Immature natural killer cell (primary cell): ENCODE measurements around the gene KMT2B. TPM values are rescaled to one million over a fixed set of nuclear protein-coding genes. Genes with fewer than 3 reads are reported as not detected.

Source experiments
- DNase-seq, 3 donors: peaks; one replicate each; pipeline ENCODE4 v3.0.0; 2022; ENCODE audit warnings: mixed read lengths in 1 of 3
- H3K27ac Mint-ChIP-seq, 6 donors: one replicate each; pipeline ENCODE4 v1.8.0; 2020; ENCODE audit warnings: mixed read lengths in 6 of 6, mild to moderate bottlenecking in 5 of 6, inconsistent platforms in 4 of 6, moderate library complexity in 3 of 6
- H3K27me3 Mint-ChIP-seq, 3 donors: one replicate each; pipeline ENCODE4 v1.8.0; 2020 to 2021; ENCODE audit warnings: low read depth in 3 of 3, mild to moderate bottlenecking in 3 of 3, mixed read lengths in 3 of 3, moderate library complexity in 3 of 3, inconsistent platforms in 1 of 3
- H3K36me3 Mint-ChIP-seq, 3 donors: one replicate each; pipeline ENCODE4 v1.8.0; 2020; ENCODE audit warnings: mixed read lengths in 3 of 3, inconsistent platforms in 2 of 3, mild to moderate bottlenecking in 2 of 3
- H3K4me1 Mint-ChIP-seq, 2 donors: one replicate each; pipeline ENCODE4 v1.8.0; 2020; ENCODE audit warnings: inconsistent platforms in 2 of 2, mild to moderate bottlenecking in 2 of 2, mixed read lengths in 2 of 2, moderate library complexity in 1 of 2
- H3K4me3 Mint-ChIP-seq, 5 donors: one replicate each; pipeline ENCODE4 v1.8.0; 2020; ENCODE audit warnings: mild to moderate bottlenecking in 5 of 5, mixed read lengths in 5 of 5, inconsistent platforms in 3 of 5, moderate library complexity in 3 of 5
- H3K9me3 Mint-ChIP-seq, 6 donors: one replicate each; pipeline ENCODE4 v1.8.0; 2020; ENCODE audit warnings: mild to moderate bottlenecking in 6 of 6, mixed read lengths in 6 of 6, inconsistent platforms in 4 of 6, moderate library complexity in 3 of 6
- polyA plus RNA-seq, 3 donors: library from polyadenylated mRNA; unstranded; fragments of 300-500 nt; fragmentation: Illumina TruSeq; gene quantifications; one replicate each; pipeline ENCODE4 v1.2.3, GENCODE V29; 2021

KMT2B gene
- polyA plus RNA-seq, 3 donors from 2014 or later = 0.30 to 1.8 TPM; not detected in 1

GRCh38 chr19:35773020-35773806 is 55.4 kb downstream of the KMT2B start:
- peaks cover 0 to 4% (median 2%) of the 10 kb centered on the region in 3 donors for H3K27me3 Mint-ChIP-seq
- peaks cover 14 to 25% of the 10 kb centered on the region in 2 donors for H3K4me1 Mint-ChIP-seq
- H3K27ac Mint-ChIP-seq = no peak overlapping the region
- H3K9me3 Mint-ChIP-seq = no peaks in the 10 kb centered on the region
- H3K4me3 Mint-ChIP-seq = no peak overlapping the region
- no peak for DNase-seq
- H3K36me3 Mint-ChIP-seq = peaks cover 0 to 4% (median 3%) of the 10 kb centered on the region in 3 donors

- Mint-ChIP-seq H3K4me3 (peak overlapping the region; percentile 79 to 89 (median 88)), H3K9me3 (no peaks in the 10 kb centered on the region), H3K36me3 (peaks cover 0 to 4% (median 3%) of the 10 kb centered on the region in 3 donors), H3K27me3 (peaks cover 0 to 4% (median 2%) of the 10 kb centered on the region in 3 donors), H3K4me1 (peaks cover 14 to 25% of the 10 kb centered on the region in 2 donors), H3K27ac (peak overlapping the region in 4 of 6 donors; percentile 32 to 69 (median 50))
- no peak for DNase-seq
Measured at GRCh38 chr19:35774274-35775045, 56.7 kb downstream of the KMT2B start.

- DNase-seq = no peak
- H3K4me3 Mint-ChIP-seq = peak overlapping the region; percentile 79 to 89 (median 88)
- no peaks in the 10 kb centered on the region for H3K9me3 Mint-ChIP-seq
- H3K27me3 Mint-ChIP-seq = peaks cover 0 to 4% (median 2%) of the 10 kb centered on the region in 3 donors
- peak overlapping the region; percentile 32 to 78 (median 54) for H3K27ac Mint-ChIP-seq
- peaks cover 14 to 25% of the 10 kb centered on the region in 2 donors for H3K4me1 Mint-ChIP-seq
- peaks cover 0 to 4% (median 3%) of the 10 kb centered on the region in 3 donors for H3K36me3 Mint-ChIP-seq
Measured at GRCh38 chr19:35775046-35775297, 57.2 kb downstream of the KMT2B start.

GRCh38 chr19:35775298-35776101 is 57.7 kb downstream of the KMT2B start, which contains the start of gene ARHGAP33:
ARHGAP33 (plus strand) TSS chr19:35775564; CDS start chr19:35775659, 95 bp downstream.
- peak; percentile 98 to 99 (median 98) for DNase-seq
- Mint-ChIP-seq H3K36me3 (peaks cover 0 to 4% (median 3%) of the 10 kb centered on the region in 3 donors), H3K4me3 (peak within 1 kb of the TSS; percentile 79 to 89 (median 88)), H3K27ac (peak within 1 kb of the TSS; percentile 32 to 78 (median 60)), H3K4me1 (peaks cover 14 to 25% of the 10 kb centered on the region in 2 donors), H3K27me3 (peaks cover 0 to 4% (median 2%) of the 10 kb centered on the region in 3 donors), H3K9me3 (no peaks in the 10 kb centered on the region)

- no peak for DNase-seq
- Mint-ChIP-seq H3K36me3 (peaks cover 0 to 5% (median 4%) of the 10 kb centered on the region in 3 donors), H3K27me3 (peaks cover 0 to 4% (median 2%) of the 10 kb centered on the region in 3 donors), H3K4me1 (peaks cover 14 to 25% of the 10 kb centered on the region in 2 donors), H3K4me3 (peak overlapping the region; percentile 58 to 89 (median 73)), H3K9me3 (no peaks in the 10 kb centered on the region), H3K27ac (peak overlapping the region in 3 of 6 donors; percentile 11 to 64 (median 32))
Measured at GRCh38 chr19:35776102-35776788, 58.4 kb downstream of the KMT2B start.

GRCh38 chr19:35777086-35777841 is 59.5 kb downstream of the KMT2B start:
- Mint-ChIP-seq H3K4me1 (peaks cover 14 to 25% of the 10 kb centered on the region in 2 donors), H3K27me3 (peaks cover 0 to 4% (median 4%) of the 10 kb centered on the region in 3 donors), H3K36me3 (peaks cover 0 to 9% (median 4%) of the 10 kb centered on the region in 3 donors), H3K9me3 (no peaks in the 10 kb centered on the region), H3K27ac (peak overlapping the region in 1 of 6 donors; percentile 28), H3K4me3 (peak overlapping the region; percentile 27 to 89 (median 58))
- DNase-seq = no peak

- Mint-ChIP-seq H3K4me1 (peaks cover 16 to 25% of the 10 kb centered on the region in 2 donors), H3K27me3 (peaks cover 0 to 4% (median 4%) of the 10 kb centered on the region in 3 donors), H3K27ac (no peak overlapping the region), H3K4me3 (peak overlapping the region in 4 of 5 donors; percentile 13 to 61 (median 27)), H3K9me3 (no peaks in the 10 kb centered on the region), H3K36me3 (peaks cover 0 to 9% (median 6%) of the 10 kb centered on the region in 3 donors)
- DNase-seq = no peak
Measured at GRCh38 chr19:35777961-35778360, 60.2 kb downstream of the KMT2B start.

GRCh38 chr19:35779033-35779432 is 61.2 kb downstream of the KMT2B start:
- no peaks in the 10 kb centered on the region for H3K9me3 Mint-ChIP-seq

GRCh38 chr19:35780058-35780457 is 62.3 kb downstream of the KMT2B start:
- Mint-ChIP-seq H3K9me3 (no peaks in the 10 kb centered on the region), H3K36me3 (peaks cover 0 to 10% (median 9%) of the 10 kb centered on the region in 3 donors), H3K4me3 (no peak overlapping the region), H3K4me1 (peaks cover 13 to 21% of the 10 kb centered on the region in 2 donors), H3K27ac (no peak overlapping the region), H3K27me3 (peaks cover 0 to 4% (median 0%) of the 10 kb centered on the region in 3 donors)
- DNase-seq = no peak

More at GRCh38 chr19:35779033-35779432, 61.2 kb downstream of the KMT2B start:
- H3K36me3 Mint-ChIP-seq = peaks cover 0 to 10% (median 9%) of the 10 kb centered on the region in 3 donors
- H3K4me1 Mint-ChIP-seq = peaks cover 23 to 29% of the 10 kb centered on the region in 2 donors
- no peak for DNase-seq
- no peak overlapping the region for H3K4me3 Mint-ChIP-seq
- H3K27me3 Mint-ChIP-seq = peaks cover 0 to 4% (median 4%) of the 10 kb centered on the region in 3 donors
- H3K27ac Mint-ChIP-seq = no peak overlapping the region

GRCh38 chr19:35780717-35781116 is 62.9 kb downstream of the KMT2B start:
- Mint-ChIP-seq H3K27ac (no peak overlapping the region), H3K36me3 (peaks cover 0 to 10% (median 9%) of the 10 kb centered on the region in 3 donors), H3K4me3 (no peak overlapping the region), H3K27me3 (peaks cover 0 to 4% (median 0%) of the 10 kb centered on the region in 3 donors), H3K4me1 (peaks cover 10 to 19% of the 10 kb centered on the region in 2 donors), H3K9me3 (no peaks in the 10 kb centered on the region)
- no peak for DNase-seq

- Mint-ChIP-seq H3K27me3 (peaks cover 0 to 4% (median 0%) of the 10 kb centered on the region in 3 donors), H3K4me3 (no peak overlapping the region), H3K9me3 (no peaks in the 10 kb centered on the region), H3K36me3 (peaks cover 0 to 10% (median 9%) of the 10 kb centered on the region in 3 donors), H3K4me1 (peaks cover 10% of the 10 kb centered on the region in 2 donors), H3K27ac (peak overlapping the region in 1 of 6 donors; percentile 35)
- no peak for DNase-seq
Measured at GRCh38 chr19:35781650-35782049, 63.8 kb downstream of the KMT2B start.

- Mint-ChIP-seq H3K4me1 (peaks cover 6 to 10% of the 10 kb centered on the region in 2 donors), H3K36me3 (peaks cover 0 to 10% (median 9%) of the 10 kb centered on the region in 3 donors), H3K9me3 (no peaks in the 10 kb centered on the region), H3K27me3 (peaks cover 0 to 4% (median 0%) of the 10 kb centered on the region in 3 donors), H3K4me3 (no peak overlapping the region), H3K27ac (no peak overlapping the region)
- DNase-seq = no peak
Measured at GRCh38 chr19:35782589-35782988, 64.8 kb downstream of the KMT2B start.
